ENCODE data around the gene CNTFR. TPM values are rescaled to one million over a fixed set of nuclear protein-coding genes. Genes with fewer than 3 reads are reported as not detected.

The CNTFR gene
- total and polyA plus RNA-seq, 2 experiments from 2014 or later = 4.7 to 7.5 TPM

DNA sequence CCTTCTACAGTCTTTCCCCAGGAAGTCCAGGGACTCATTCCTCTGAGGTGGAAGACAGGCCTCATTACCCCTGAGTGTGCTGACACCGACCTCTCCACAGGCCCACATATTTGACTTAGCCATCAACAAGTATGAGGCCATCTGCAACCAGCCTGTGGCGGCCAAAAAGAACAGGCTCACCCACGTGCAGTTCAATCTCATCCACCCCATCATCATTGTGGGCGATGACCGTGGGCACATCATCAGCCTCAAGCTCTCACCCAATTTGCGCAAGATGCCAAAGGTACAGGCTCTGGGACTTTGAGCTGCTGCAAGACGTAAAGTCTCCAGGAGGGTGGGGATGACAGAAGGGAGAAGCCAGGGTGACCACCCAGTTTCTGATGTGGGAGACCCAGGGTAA lies 72.3 kb downstream of the CNTFR start:
- Histone ChIP-seq H3K4me1 (ENCODE audit: insufficient read depth) (peaks cover 14% of the 10 kb centered on the region), H4K20me1 (ENCODE audit: insufficient read depth, poor library complexity, severe bottlenecking) (no peaks in the 10 kb centered on the region), H3K27me3 (no peaks in the 10 kb centered on the region), H3K4me3 (no peak overlapping the region), H3K27ac (no peak overlapping the region), H3K36me3 (replicated peaks; ENCODE audit: insufficient read depth, low read depth) (no peaks in the 10 kb centered on the region), H3K9me2 (replicated peaks; ENCODE audit: insufficient read depth) (no peaks in the 10 kb centered on the region), H3K4me2 (no peak overlapping the region), H2AFZ (no peak overlapping the region), H3K9me3 (ENCODE audit: low read depth) (no peaks in the 10 kb centered on the region), H3K79me2 (no peaks in the 10 kb centered on the region)
- no peak for DNase-seq (ENCODE audit: low spot score)
- TF ChIP-seq CTCF (IDR thresholded peaks at IDR 0.05; ENCODE audit: poor library complexity) (no peak), EZH2 (IDR thresholded peaks at IDR 0.05; ENCODE audit: borderline replicate concordance) (no peak), EZH2phosphoT487 (IDR thresholded peaks at IDR 0.05; ENCODE audit: low read depth, severe bottlenecking, unreplicated experiment) (no peak)
- 92% methylated on average over 7 of the region's 7 CpGs for WGBS (ENCODE audit: low lambda C conversion rate, missing lambda C conversion rate)

DNA sequence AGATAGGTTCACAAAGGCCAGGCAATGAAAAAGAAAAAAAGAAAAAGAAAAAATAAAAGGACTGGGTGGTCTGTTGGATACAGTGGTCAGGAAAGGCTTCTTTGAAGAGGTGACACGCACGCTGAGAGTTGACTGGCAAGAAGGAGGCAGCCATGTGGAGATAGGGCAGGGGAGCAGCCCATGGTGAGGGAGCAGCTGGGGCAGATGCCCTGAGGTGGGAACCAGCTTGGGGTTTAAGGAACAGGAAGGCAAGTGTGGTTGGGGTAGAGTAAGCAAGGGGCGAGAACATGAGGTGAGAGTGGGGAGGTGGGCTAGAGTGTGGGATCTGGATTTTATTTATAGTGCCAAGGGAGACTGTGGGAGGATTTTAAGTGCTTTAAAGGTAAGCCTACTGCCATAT lies 73.6 kb downstream of the CNTFR start:
- no peaks in the 10 kb centered on the region for H3K9me3 ChIP-seq (ENCODE audit: low read depth)
- no peaks in the 10 kb centered on the region for H3K36me3 ChIP-seq (replicated peaks; ENCODE audit: insufficient read depth, low read depth)
- TF ChIP-seq EZH2 (IDR thresholded peaks at IDR 0.05; ENCODE audit: borderline replicate concordance) (no peak), CTCF (IDR thresholded peaks at IDR 0.05; ENCODE audit: poor library complexity) (no peak), EZH2phosphoT487 (IDR thresholded peaks at IDR 0.05; ENCODE audit: low read depth, severe bottlenecking, unreplicated experiment) (no peak)
- no peak for DNase-seq (ENCODE audit: low spot score)
- H3K4me3 ChIP-seq = no peak overlapping the region
- no peak overlapping the region for H3K4me2 ChIP-seq
- WGBS (ENCODE audit: low lambda C conversion rate, missing lambda C conversion rate) = 97% methylated on average over 3 of the region's 3 CpGs
- no peaks in the 10 kb centered on the region for H3K27me3 ChIP-seq
- no peaks in the 10 kb centered on the region for H4K20me1 ChIP-seq (ENCODE audit: insufficient read depth, poor library complexity, severe bottlenecking)
- no peak overlapping the region for H3K27ac ChIP-seq
- no peak overlapping the region for H2AFZ ChIP-seq
- H3K9me2 ChIP-seq (replicated peaks; ENCODE audit: insufficient read depth) = no peaks in the 10 kb centered on the region
- no peaks in the 10 kb centered on the region for H3K79me2 ChIP-seq
- H3K4me1 ChIP-seq (ENCODE audit: insufficient read depth) = peaks cover 14% of the 10 kb centered on the region

- Histone ChIP-seq H3K36me3 (replicated peaks; ENCODE audit: insufficient read depth, low read depth) (no peaks in the 10 kb centered on the region), H3K79me2 (no peaks in the 10 kb centered on the region), H3K27ac (no peak overlapping the region), H3K4me1 (ENCODE audit: insufficient read depth) (peaks cover 14% of the 10 kb centered on the region), H2AFZ (no peak overlapping the region), H4K20me1 (ENCODE audit: insufficient read depth, poor library complexity, severe bottlenecking) (no peaks in the 10 kb centered on the region), H3K9me2 (replicated peaks; ENCODE audit: insufficient read depth) (no peaks in the 10 kb centered on the region), H3K4me2 (no peak overlapping the region), H3K9me3 (ENCODE audit: low read depth) (no peaks in the 10 kb centered on the region), H3K27me3 (no peaks in the 10 kb centered on the region), H3K4me3 (no peak overlapping the region)
- no peak for DNase-seq (ENCODE audit: low spot score)
- WGBS (ENCODE audit: low lambda C conversion rate, missing lambda C conversion rate) = 99% methylated on average over 3 of the region's 3 CpGs
- TF ChIP-seq EZH2phosphoT487 (IDR thresholded peaks at IDR 0.05; ENCODE audit: low read depth, severe bottlenecking, unreplicated experiment) (no peak), CTCF (IDR thresholded peaks at IDR 0.05; ENCODE audit: poor library complexity) (no peak), EZH2 (IDR thresholded peaks at IDR 0.05; ENCODE audit: borderline replicate concordance) (no peak)
Measured at GRCh38 chr9:34514816-34515215, 74.7 kb downstream of the CNTFR start.

DNA sequence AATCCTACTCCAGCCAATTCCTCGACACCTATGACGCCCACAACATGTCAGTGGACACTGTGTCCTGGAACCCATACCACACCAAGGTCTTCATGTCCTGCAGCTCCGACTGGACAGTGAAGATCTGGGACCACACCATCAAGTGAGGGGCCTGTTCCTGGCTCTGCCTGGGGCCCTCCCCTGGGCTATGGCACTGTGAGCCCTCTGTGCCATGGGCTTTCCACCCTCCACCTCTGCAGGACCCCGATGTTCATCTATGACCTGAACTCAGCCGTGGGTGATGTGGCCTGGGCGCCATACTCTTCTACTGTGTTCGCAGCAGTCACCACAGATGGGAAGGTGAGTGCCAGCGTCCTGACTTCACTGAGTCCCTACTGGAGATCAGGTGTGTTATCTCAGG lies 75.1 kb downstream of the CNTFR start:
- H3K9me2 ChIP-seq (replicated peaks; ENCODE audit: insufficient read depth) = no peaks in the 10 kb centered on the region
- H3K27ac ChIP-seq = no peak overlapping the region
- H3K9me3 ChIP-seq (ENCODE audit: low read depth) = no peaks in the 10 kb centered on the region
- TF ChIP-seq EZH2 (IDR thresholded peaks at IDR 0.05; ENCODE audit: borderline replicate concordance) = no peak
- no peaks in the 10 kb centered on the region for H3K27me3 ChIP-seq
- H3K4me3 ChIP-seq = no peak overlapping the region
- 95% methylated on average over 8 of the region's 8 CpGs for WGBS (ENCODE audit: low lambda C conversion rate, missing lambda C conversion rate)
- no peaks in the 10 kb centered on the region for H3K79me2 ChIP-seq
- no peak overlapping the region for H3K4me2 ChIP-seq
- H4K20me1 ChIP-seq (ENCODE audit: insufficient read depth, poor library complexity, severe bottlenecking) = no peaks in the 10 kb centered on the region
- H3K4me1 ChIP-seq (ENCODE audit: insufficient read depth) = peaks cover 14% of the 10 kb centered on the region
- DNase-seq (ENCODE audit: low spot score) = no peak
- H3K36me3 ChIP-seq (replicated peaks; ENCODE audit: insufficient read depth, low read depth) = no peaks in the 10 kb centered on the region
- no peak overlapping the region for H2AFZ ChIP-seq
